Glutamatergic neuron (in vitro differentiated cells): ENCODE results near the gene SH3PXD2A. TPM values are rescaled to one million over a fixed set of nuclear protein-coding genes. Genes with fewer than 3 reads are reported as not detected.

ENCODE experiments used
- DNase-seq: peaks from one replicate; pipeline ENCODE4 v3.0.0; 2022
- H3K27ac Mint-ChIP-seq: one replicate; pipeline ENCODE4 v1.8.0; 2020; ENCODE audit warnings: mild to moderate bottlenecking, mixed read lengths, inconsistent platforms; ENCODE audit not compliant: unreplicated experiment
- H3K27me3 Mint-ChIP-seq: one replicate; pipeline ENCODE4 v1.8.0; 2020; ENCODE audit warnings: mild to moderate bottlenecking, moderate library complexity, mixed read lengths, inconsistent platforms; ENCODE audit not compliant: unreplicated experiment
- H3K36me3 Mint-ChIP-seq: one replicate; pipeline ENCODE4 v1.8.0; 2020; ENCODE audit warnings: mild to moderate bottlenecking, mixed read lengths, inconsistent platforms; ENCODE audit not compliant: unreplicated experiment
- H3K4me1 Mint-ChIP-seq: one replicate; pipeline ENCODE4 v1.8.0; 2020; ENCODE audit warnings: mild to moderate bottlenecking, low read depth, mixed read lengths, inconsistent platforms; ENCODE audit not compliant: unreplicated experiment
- H3K4me3 Mint-ChIP-seq: one replicate; pipeline ENCODE4 v1.8.0; 2020; ENCODE audit warnings: mild to moderate bottlenecking, mixed read lengths, inconsistent platforms; ENCODE audit not compliant: unreplicated experiment
- H3K9me3 Mint-ChIP-seq: one replicate; pipeline ENCODE4 v1.8.0; 2020; ENCODE audit warnings: mild to moderate bottlenecking, moderate library complexity, mixed read lengths, inconsistent platforms; ENCODE audit not compliant: unreplicated experiment
- CTCF ChIP-seq: fragments of 200-600 bp; sonication (generic); IDR thresholded peaks from one replicate; pipeline ENCODE4 v1.5.0; 2021; ENCODE audit not compliant: partially characterized antibody, unreplicated experiment
- total RNA-seq: library from RNA; stranded (reverse); fragmentation: NEBNext Ultra II Directional; extraction: Animal tissue kit (Norgen Biotek cat#: 25700); gene quantifications from one replicate; pipeline ENCODE4 v1.2.1, GENCODE V29; 2021; ENCODE audit not compliant: unreplicated experiment

The SH3PXD2A gene
- total RNA-seq, 1 donor from 2014 or later = 16.7 TPM

- H3K27ac Mint-ChIP-seq = peak overlapping the region; percentile 53
- peaks cover 10% of the 10 kb centered on the region for H3K27me3 Mint-ChIP-seq
- no peak for TF ChIP-seq CTCF
- H3K4me3 Mint-ChIP-seq = peak overlapping the region; percentile 53
- peaks cover 11% of the 10 kb centered on the region for H3K9me3 Mint-ChIP-seq
- DNase-seq = no peak
- peaks cover 18% of the 10 kb centered on the region for H3K4me1 Mint-ChIP-seq
- H3K36me3 Mint-ChIP-seq = peaks cover 29% of the 10 kb centered on the region
Measured at GRCh38 chr10:103584216-103585010, 271.0 kb downstream of the SH3PXD2A start.

GRCh38 chr10:103583871-103584215, 271.5 kb downstream of the SH3PXD2A start:
- Mint-ChIP-seq H3K36me3 (peaks cover 29% of the 10 kb centered on the region), H3K4me1 (peaks cover 19% of the 10 kb centered on the region), H3K27ac (peak overlapping the region; percentile 53), H3K4me3 (peak overlapping the region; percentile 53), H3K9me3 (peaks cover 11% of the 10 kb centered on the region), H3K27me3 (peaks cover 10% of the 10 kb centered on the region)
- no peak for DNase-seq
- no peak for TF ChIP-seq CTCF

GRCh38 chr10:103582331-103583123, 272.8 kb downstream of the SH3PXD2A start:
- no peak for DNase-seq
- peaks cover 22% of the 10 kb centered on the region for H3K36me3 Mint-ChIP-seq
- no peak for TF ChIP-seq CTCF

GRCh38 chr10:103581499-103581898, 273.9 kb downstream of the SH3PXD2A start:
- Mint-ChIP-seq H3K9me3 (peaks cover 8% of the 10 kb centered on the region), H3K27me3 (peaks cover 10% of the 10 kb centered on the region), H3K4me1 (peaks cover 23% of the 10 kb centered on the region), H3K27ac (peak overlapping the region; percentile 14), H3K36me3 (peaks cover 12% of the 10 kb centered on the region), H3K4me3 (no peak overlapping the region)
- no peak for TF ChIP-seq CTCF
- DNase-seq = no peak

More at GRCh38 chr10:103582331-103583123, 272.8 kb downstream of the SH3PXD2A start:
- H3K4me3 Mint-ChIP-seq = no peak overlapping the region
- H3K9me3 Mint-ChIP-seq = peaks cover 11% of the 10 kb centered on the region
- peaks cover 10% of the 10 kb centered on the region for H3K27me3 Mint-ChIP-seq
- H3K27ac Mint-ChIP-seq = no peak overlapping the region
- peaks cover 19% of the 10 kb centered on the region for H3K4me1 Mint-ChIP-seq
